NB4 (cell line): ENCODE measurements around the gene MPZ.

Experiments used
- DNase-seq: peaks from one replicate; pipeline ENCODE4 v3.0.0; 2010; ENCODE audit warnings: low read depth
- H3K4me3 ChIP-seq: one replicate; pipeline ENCODE4 v1.5.1; 2011; ENCODE audit warnings: mild to moderate bottlenecking, low read depth, low read length, moderate library complexity
- MYC ChIP-seq: IDR thresholded peaks from 2 replicates; pipeline ENCODE4 v1.6.1; 2011; ENCODE audit warnings: low read depth, low read length
- POLR2A ChIP-seq: IDR thresholded peaks from 2 replicates; pipeline ENCODE4 v1.6.1; 2011; ENCODE audit warnings: mild to moderate bottlenecking; ENCODE audit not compliant: insufficient read length; ENCODE audit errors: extremely low read depth
- TF ChIP-seq, protein P1 (sequence below): IDR thresholded peaks from one replicate; pipeline ENCODE4 v1.5.1; 2012; ENCODE audit warnings: low read depth, low read length
- TF ChIP-seq, protein P2 (sequence below): IDR thresholded peaks from 2 replicates; pipeline ENCODE4 v1.6.1; 2011; ENCODE audit warnings: low read depth, low read length

The MPZ gene

DNA sequence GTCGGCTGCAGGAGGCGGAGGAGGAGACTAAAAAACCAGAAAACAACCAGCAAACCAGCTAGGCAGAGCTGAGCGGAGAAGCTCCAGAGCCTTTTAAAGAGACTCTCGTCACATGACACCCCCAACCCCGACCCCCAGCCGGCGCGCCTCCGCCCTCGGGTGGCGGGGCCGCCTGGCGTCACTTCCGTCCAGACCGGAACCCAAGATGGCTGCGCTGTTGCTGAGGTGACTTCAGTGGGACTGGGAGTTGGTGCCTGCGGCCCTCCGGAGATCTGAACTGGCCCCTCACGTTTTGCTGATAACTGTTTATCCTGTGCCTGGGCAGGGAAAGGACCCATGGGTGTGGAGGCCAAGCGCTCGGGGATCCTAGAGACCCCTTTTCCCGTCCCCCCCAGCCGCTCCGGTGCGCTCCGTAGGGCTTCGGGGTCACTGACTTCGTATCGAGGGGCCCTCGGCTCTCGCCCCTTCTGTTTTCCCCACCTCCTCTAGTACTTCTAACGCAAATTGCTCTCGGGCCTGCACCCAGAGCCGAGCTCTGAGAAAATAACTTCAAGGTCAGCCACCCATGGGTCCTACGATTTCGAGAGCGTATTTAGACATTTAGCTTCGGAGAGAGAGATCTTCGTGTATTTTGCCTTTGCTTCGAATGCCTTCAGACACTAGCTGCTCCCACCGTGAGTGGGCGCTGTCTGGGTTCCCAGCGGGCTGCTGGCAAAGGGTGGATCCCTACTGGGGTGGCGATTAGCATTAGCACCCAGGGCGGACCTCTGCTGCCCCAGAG, 4.6 kb upstream of the MPZ start, which contains the start of gene SDHC:
TSS of gene SDHC (plus strand) at position 181 of the 781 bp plus-strand sequence. CDS start at position 206, 25 bp downstream.
- TF ChIP-seq POLR2A (peak; percentile 79), MYC (no peak)
- TF ChIP-seq, protein P1, sequence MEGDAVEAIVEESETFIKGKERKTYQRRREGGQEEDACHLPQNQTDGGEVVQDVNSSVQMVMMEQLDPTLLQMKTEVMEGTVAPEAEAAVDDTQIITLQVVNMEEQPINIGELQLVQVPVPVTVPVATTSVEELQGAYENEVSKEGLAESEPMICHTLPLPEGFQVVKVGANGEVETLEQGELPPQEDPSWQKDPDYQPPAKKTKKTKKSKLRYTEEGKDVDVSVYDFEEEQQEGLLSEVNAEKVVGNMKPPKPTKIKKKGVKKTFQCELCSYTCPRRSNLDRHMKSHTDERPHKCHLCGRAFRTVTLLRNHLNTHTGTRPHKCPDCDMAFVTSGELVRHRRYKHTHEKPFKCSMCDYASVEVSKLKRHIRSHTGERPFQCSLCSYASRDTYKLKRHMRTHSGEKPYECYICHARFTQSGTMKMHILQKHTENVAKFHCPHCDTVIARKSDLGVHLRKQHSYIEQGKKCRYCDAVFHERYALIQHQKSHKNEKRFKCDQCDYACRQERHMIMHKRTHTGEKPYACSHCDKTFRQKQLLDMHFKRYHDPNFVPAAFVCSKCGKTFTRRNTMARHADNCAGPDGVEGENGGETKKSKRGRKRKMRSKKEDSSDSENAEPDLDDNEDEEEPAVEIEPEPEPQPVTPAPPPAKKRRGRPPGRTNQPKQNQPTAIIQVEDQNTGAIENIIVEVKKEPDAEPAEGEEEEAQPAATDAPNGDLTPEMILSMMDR: peak; percentile 64
- TF ChIP-seq, protein P2, sequence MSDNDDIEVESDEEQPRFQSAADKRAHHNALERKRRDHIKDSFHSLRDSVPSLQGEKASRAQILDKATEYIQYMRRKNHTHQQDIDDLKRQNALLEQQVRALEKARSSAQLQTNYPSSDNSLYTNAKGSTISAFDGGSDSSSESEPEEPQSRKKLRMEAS: no peak; the same call in 1 of the 2 replicates
- H3K4me3 ChIP-seq: peak within 1 kb of the TSS; percentile 95
- DNase-seq: peak; percentile 94

- TF ChIP-seq, protein P1: no peak
- TF ChIP-seq, protein P2: no peak
- TF ChIP-seq POLR2A: no peak
- TF ChIP-seq MYC: no peak
- no peak for DNase-seq
- H3K4me3 ChIP-seq: peak overlapping the region; percentile 95
These were observed 3.9 kb upstream of the MPZ start for GRCh38 chr1:161313554-161314200.

DNA sequence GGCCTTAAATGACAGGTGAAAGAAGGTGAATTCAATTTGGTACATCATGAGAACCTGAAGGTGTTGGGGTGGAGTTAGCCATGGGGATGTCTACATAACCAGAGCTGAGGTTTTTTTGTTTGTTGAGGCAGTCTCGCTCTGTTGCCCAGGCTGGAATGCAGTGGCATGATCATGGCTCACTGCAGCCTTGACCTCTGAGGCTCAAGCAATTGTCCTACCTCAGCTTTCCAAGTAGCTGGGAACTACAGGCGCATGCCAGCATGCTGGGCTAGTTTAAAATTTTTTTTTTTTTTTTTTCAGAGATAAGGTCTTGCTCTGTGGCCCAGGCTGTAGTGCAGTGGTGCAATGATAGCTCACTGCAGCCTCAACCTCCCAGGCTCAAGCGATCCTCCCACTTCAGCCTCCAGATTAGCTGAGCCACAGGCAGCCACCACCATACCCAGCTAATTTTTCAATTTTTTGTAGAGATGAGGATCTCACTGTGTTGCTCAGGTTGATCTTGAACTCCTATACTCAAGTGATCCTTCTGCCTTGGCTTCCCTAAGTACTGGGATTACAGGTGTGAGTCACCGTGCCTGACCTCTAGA, 1.9 kb upstream of the MPZ start:
- DNase-seq: no peak
- no peak overlapping the region for H3K4me3 ChIP-seq
- TF ChIP-seq, protein P1: no peak
- TF ChIP-seq, protein P2: no peak

DNA sequence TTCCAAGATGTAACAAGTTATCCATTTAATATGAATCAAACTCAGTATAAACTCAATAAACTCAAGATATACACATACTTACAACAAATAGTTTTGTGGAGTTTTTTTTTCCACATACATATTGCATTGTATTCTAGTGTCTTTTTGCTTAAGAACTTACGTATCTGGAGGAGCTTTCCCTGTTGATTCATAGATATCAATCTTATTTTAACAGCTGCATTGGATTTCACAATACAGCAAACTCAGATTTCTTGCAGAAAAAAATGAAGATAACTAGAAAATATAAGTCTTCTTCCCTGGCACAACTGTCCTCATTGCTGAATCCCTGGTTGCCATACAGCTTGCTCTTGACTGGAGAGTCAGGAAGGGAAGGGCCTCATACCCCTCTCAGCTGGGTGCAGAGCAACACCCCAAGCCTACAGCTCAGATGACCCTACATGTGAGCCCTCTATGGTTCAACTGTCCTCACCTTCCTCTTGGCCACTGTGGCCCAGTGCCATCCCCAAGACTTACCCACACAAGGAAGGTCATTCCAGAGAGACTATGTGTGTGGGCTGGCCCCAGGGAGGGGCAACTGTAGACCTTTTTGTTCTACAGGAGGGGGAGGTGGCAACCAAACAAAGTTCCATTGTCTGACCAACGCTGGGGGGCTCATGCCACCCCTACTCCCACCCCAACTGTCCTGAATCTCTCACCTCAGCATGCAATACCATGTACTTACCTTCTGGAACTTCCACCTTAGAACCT, 1.7 kb downstream of the MPZ start:
- no peak for TF ChIP-seq MYC
- TF ChIP-seq POLR2A: no peak
- TF ChIP-seq, protein P1: no peak
- TF ChIP-seq, protein P2: no peak
- H3K4me3 ChIP-seq: no peak overlapping the region
- no peak for DNase-seq

GRCh38 chr1:161307230-161307768, 2.5 kb downstream of the MPZ start:
- H3K4me3 ChIP-seq: peak overlapping the region; percentile 47
- peak; percentile 94 for DNase-seq
- TF ChIP-seq, protein P2: no peak
- TF ChIP-seq MYC: no peak
